ENCODE data around the gene C3AR1. TPM values are rescaled to one million over a fixed set of nuclear protein-coding genes. Genes with fewer than 3 reads are reported as not detected.
A peak's percentile ranks its signal among the peaks of the same experiment; 100 is the strongest.

The C3AR1 gene
- total RNA-seq, 2 experiments from 2014 or later: 5.4 to 5.9 TPM

DNA sequence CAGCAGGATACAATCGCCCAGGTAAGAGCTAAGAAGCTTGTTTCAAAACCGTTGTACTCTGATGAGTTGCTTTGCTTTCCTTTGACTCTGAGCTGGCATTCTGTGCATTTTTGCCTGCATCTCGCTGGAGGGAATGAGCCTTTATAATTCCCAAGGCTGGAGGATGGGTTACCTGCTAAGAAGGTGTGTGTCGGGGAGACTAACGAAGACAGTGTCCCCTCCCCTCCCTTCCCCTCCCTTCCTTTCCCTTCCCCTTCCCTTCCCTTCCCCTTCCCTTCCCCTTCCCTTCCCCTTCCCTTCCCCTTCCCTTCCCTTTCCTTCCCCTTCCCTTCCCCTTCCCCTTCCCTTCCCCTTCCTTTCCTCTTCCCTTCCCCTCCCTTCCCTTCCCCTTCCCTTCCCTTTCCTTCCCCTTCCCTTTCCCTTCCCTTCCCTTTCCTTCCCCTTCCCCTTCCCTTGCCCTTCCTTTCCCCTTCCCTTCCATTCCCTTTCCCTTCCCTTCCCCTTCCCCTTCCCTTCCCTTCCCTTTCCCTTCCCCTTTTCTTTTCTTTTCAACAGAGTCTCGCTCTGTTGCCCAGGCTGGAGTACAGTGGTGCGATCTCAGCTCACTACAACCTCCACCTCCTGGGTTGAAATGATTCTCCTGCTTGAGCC lies 15.4 kb downstream of the C3AR1 start:
- Mint-ChIP-seq H3K27ac (no peak overlapping the region), H3K36me3 (ENCODE audit: low read depth) (peaks cover 62% of the 10 kb centered on the region), H3K4me3 (no peak overlapping the region), H3K4me1 (peaks cover 14% of the 10 kb centered on the region), H3K9me3 (no peaks in the 10 kb centered on the region), H3K27me3 (no peaks in the 10 kb centered on the region)
- CTCF ChIA-PET: interaction anchor here (0.6 to 1.6 kb wide), 3 partner anchors 10 to 374 kb away, joined by 3 to 4 read pairs (median 3); no protein-coding TSS in a partner anchor
- no peak for DNase-seq
- POLR2A ChIA-PET: no interaction called here

DNA sequence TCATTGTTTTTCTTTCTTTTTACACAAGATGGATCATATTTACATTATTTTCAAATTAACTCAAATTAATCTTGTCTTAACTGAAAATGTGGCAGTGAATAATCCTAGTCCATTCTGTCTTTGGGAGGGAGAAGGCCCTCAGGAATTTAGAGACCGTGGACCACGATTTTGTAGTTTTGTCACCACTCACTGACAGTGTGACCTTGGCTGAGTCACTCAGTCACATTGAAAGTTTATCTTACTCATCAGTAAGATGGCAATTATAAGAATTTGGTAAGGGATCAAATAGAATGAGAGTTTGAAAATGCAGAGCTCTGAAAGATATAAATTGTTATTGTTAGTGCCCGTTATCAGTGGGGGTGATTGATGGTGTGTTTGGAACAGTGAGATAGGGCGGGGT lies 17.3 kb downstream of the C3AR1 start:
- Mint-ChIP-seq H3K27me3 (no peaks in the 10 kb centered on the region), H3K4me3 (no peak overlapping the region), H3K27ac (no peak overlapping the region), H3K36me3 (ENCODE audit: low read depth) (peaks cover 62% of the 10 kb centered on the region), H3K4me1 (peaks cover 16% of the 10 kb centered on the region), H3K9me3 (no peaks in the 10 kb centered on the region)
- CTCF ChIA-PET: interaction anchor here (1.1 to 6.2 kb wide), 3 partner anchors 11 to 29 kb away, joined by 3 to 38 read pairs (median 4); no protein-coding TSS in a partner anchor
- POLR2A ChIA-PET: no interaction called here
- no peak for DNase-seq

GRCh38 chr12:8047842-8048241 lies 18.3 kb downstream of the C3AR1 start:
- POLR2A ChIA-PET: no interaction called here

DNA sequence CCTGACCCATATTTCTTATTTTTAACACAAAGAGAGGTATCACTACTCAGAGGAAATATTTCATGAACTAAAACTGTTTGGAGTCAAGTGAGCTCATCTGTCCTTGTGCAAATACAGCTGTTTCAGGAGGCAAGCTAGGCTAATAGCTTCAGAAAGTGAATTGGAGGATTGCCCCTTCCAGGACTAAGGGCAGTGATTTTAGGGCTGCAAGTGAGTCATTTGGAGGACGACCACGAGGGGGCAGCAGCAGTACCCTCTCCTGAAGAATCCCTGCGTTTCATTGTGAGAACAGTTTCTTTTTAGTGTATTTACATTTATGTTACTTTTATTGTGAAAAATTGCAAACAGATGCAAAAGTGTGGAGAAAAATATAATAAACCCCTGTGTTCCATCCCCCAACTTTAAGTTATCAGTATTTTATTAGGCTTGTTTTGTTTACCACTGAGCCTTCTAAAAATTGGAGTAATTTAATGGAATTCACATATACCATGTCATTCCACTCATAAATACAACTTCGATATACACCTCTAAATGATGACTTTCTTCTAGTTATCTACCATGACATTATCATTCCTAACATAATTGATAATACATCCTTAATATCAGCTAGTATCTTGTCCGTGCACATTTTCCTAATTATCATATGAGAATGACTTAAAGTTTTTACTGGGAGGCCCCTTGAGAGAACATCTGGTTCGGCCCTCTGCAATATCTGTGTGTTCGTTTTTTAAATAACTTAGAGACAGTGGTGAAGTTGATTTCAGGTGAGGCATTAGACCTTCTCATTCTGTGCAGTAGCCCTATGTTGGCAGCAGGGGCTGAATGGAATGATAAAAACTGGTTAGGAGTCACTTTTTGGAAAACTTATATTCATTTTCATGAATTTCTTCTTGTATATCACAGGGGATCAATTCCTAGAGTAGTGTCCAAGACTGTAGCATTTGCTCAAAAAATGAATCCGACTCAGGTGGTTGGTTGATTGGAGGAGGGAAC lies 19.9 kb downstream of the C3AR1 start:
- Mint-ChIP-seq H3K4me3 (no peak overlapping the region), H3K36me3 (ENCODE audit: low read depth) (peaks cover 74% of the 10 kb centered on the region), H3K27me3 (no peaks in the 10 kb centered on the region), H3K9me3 (no peaks in the 10 kb centered on the region), H3K27ac (no peak overlapping the region), H3K4me1 (peaks cover 16% of the 10 kb centered on the region)
- ChIA-PET POLR2A (no interaction called here), CTCF (interaction anchor here (0.7 to 6.2 kb wide), 11 partner anchors 9 to 1173 kb away, joined by 3 to 38 read pairs (median 5); partner anchors contain the start of genes C3AR1 and FOXJ2)
- DNase-seq: peak; percentile 84

More at GRCh38 chr12:8047842-8048241, 18.3 kb downstream of the C3AR1 start:
- Mint-ChIP-seq H3K27me3 (no peaks in the 10 kb centered on the region), H3K9me3 (no peaks in the 10 kb centered on the region), H3K27ac (peak overlapping the region; percentile 14), H3K4me3 (no peak overlapping the region), H3K36me3 (ENCODE audit: low read depth) (peaks cover 68% of the 10 kb centered on the region), H3K4me1 (peaks cover 16% of the 10 kb centered on the region)
- DNase-seq: no peak
- CTCF ChIA-PET: interaction anchor here (1.1 to 6.2 kb wide), 3 partner anchors 10 to 30 kb away, joined by 3 to 38 read pairs (median 4); no protein-coding TSS in a partner anchor

DNA sequence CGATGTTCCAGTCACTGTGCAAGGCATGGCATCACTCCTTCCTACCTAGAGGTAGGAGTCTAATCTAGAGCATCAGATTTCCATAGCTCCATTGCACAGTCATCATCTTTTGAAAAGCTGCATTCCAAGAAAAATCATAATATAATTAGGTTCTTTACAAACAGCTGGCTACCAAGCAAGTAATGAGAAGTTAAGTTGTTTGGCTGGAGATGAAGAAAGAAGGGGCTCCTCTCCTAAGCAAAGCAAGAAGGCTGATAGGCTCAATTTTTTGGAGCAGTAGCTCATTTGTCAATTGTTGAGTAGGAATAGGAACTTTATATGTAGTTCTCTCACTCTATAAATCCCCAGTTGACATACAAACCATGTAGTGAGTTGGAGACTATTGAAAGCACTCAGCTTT lies 25.4 kb downstream of the C3AR1 start:
- no peaks in the 10 kb centered on the region for H3K9me3 Mint-ChIP-seq
- H3K27me3 Mint-ChIP-seq: no peaks in the 10 kb centered on the region
- no peak overlapping the region for H3K4me3 Mint-ChIP-seq
- ChIA-PET CTCF (interaction anchor here (0.6 to 1.5 kb wide), 5 partner anchors 10 to 73 kb away, joined by 3 to 8 read pairs (median 3); no protein-coding TSS in a partner anchor), POLR2A (no interaction called here)
- no peak overlapping the region for H3K27ac Mint-ChIP-seq
- DNase-seq: no peak
- H3K36me3 Mint-ChIP-seq (ENCODE audit: low read depth): peaks cover 52% of the 10 kb centered on the region
- H3K4me1 Mint-ChIP-seq: peaks cover 38% of the 10 kb centered on the region

DNA sequence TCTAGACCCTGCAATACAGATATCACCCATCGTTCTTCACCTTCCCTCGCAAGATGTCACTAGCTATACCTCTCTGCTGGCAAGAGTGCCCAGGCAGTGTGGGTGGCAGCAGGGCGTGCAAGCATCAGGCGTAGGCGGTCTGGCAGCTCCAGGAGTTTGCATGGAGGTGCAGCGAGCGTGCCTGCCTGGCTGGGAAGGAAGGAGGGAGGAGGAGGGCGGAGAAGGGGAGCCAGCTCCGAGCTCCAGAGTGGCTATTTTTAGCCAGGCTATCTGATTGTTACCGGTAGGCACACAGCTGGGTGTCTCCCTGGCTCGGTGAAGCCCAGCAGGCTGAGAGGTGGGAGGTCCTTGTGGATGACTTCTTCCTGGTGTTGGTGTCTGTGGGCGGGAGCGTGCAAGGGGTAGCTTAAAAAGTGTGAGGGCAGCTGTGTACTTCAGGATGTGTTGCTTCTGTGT lies 27.5 kb downstream of the C3AR1 start:
- ChIA-PET CTCF (interaction anchor here (0.9 to 1.8 kb wide), 7 partner anchors 10 to 105 kb away, joined by 3 to 7 read pairs (median 4); no protein-coding TSS in a partner anchor), POLR2A (no interaction called here)
- H3K36me3 Mint-ChIP-seq (ENCODE audit: low read depth): peaks cover 46% of the 10 kb centered on the region
- H3K9me3 Mint-ChIP-seq: no peaks in the 10 kb centered on the region
- H3K4me3 Mint-ChIP-seq: peak overlapping the region; percentile 57
- DNase-seq: peak; percentile 49
- no peaks in the 10 kb centered on the region for H3K27me3 Mint-ChIP-seq
- H3K4me1 Mint-ChIP-seq: peaks cover 57% of the 10 kb centered on the region
- H3K27ac Mint-ChIP-seq: peak overlapping the region; percentile 58

DNA sequence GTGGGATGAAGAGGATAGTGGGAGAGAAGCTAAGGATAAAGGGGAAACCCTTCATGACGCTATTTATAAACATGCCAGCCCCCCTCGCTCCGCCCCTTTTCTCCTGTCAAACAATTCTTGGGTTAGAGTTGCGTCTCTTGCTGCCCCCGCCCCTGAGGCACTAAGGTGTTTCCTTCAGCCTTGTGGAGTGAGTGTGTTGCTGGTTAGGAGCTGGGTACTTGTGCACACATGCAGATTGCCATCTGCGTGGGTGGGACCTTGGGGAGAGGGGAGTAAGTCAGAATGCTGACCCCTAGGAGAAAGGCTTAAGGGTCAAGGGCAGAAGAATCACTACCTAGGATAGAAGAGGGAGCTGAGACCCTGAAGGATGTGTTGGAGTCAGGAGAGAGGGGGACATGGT lies 28.2 kb downstream of the C3AR1 start:
- H3K27me3 Mint-ChIP-seq: no peaks in the 10 kb centered on the region
- peaks cover 62% of the 10 kb centered on the region for H3K4me1 Mint-ChIP-seq
- DNase-seq: no peak
- CTCF ChIA-PET: interaction anchor here (0.9 to 2.1 kb wide), 8 partner anchors 11 to 105 kb away, joined by 3 to 7 read pairs (median 4); no protein-coding TSS in a partner anchor
- peak overlapping the region; percentile 57 for H3K4me3 Mint-ChIP-seq
- POLR2A ChIA-PET: no interaction called here
- H3K36me3 Mint-ChIP-seq (ENCODE audit: low read depth): peaks cover 42% of the 10 kb centered on the region
- peak overlapping the region; percentile 63 for H3K27ac Mint-ChIP-seq
- no peaks in the 10 kb centered on the region for H3K9me3 Mint-ChIP-seq

GRCh38 chr12:8037046-8037663 lies 29.0 kb downstream of the C3AR1 start:
- H3K9me3 Mint-ChIP-seq: no peaks in the 10 kb centered on the region
- peak; percentile 29 for DNase-seq
- ChIA-PET POLR2A (no interaction called here), CTCF (interaction anchor here (0.5 to 2.1 kb wide), 5 partner anchors 9 to 189 kb away, joined by 3 to 7 read pairs (median 4); no protein-coding TSS in a partner anchor)
- H3K27ac Mint-ChIP-seq: peak overlapping the region; percentile 83
- peak overlapping the region; percentile 52 for H3K4me3 Mint-ChIP-seq
- H3K36me3 Mint-ChIP-seq (ENCODE audit: low read depth): peaks cover 37% of the 10 kb centered on the region
- no peaks in the 10 kb centered on the region for H3K27me3 Mint-ChIP-seq
- H3K4me1 Mint-ChIP-seq: peaks cover 62% of the 10 kb centered on the region

- no peak for DNase-seq
- peaks cover 67% of the 10 kb centered on the region for H3K4me1 Mint-ChIP-seq
- ChIA-PET POLR2A (no interaction called here), CTCF (interaction anchor here (0.7 to 5.6 kb wide), 4 partner anchors 9 to 42 kb away, joined by 3 to 29 read pairs (median 4); no protein-coding TSS in a partner anchor)
- no peaks in the 10 kb centered on the region for H3K9me3 Mint-ChIP-seq
- peaks cover 30% of the 10 kb centered on the region for H3K36me3 Mint-ChIP-seq (ENCODE audit: low read depth)
- no peaks in the 10 kb centered on the region for H3K27me3 Mint-ChIP-seq
- H3K27ac Mint-ChIP-seq: peak overlapping the region; percentile 47
- H3K4me3 Mint-ChIP-seq: no peak overlapping the region
Measured at GRCh38 chr12:8036346-8036745, 29.8 kb downstream of the C3AR1 start.

- Mint-ChIP-seq H3K4me3 (no peak overlapping the region), H3K27me3 (no peaks in the 10 kb centered on the region), H3K36me3 (ENCODE audit: low read depth) (peaks cover 25% of the 10 kb centered on the region), H3K9me3 (no peaks in the 10 kb centered on the region), H3K4me1 (peaks cover 68% of the 10 kb centered on the region), H3K27ac (no peak overlapping the region)
- DNase-seq: no peak
- POLR2A ChIA-PET: no interaction called here
- CTCF ChIA-PET: interaction anchor here (0.7 to 5.6 kb wide), 3 partner anchors 9 to 43 kb away, joined by 3 to 29 read pairs (median 5); no protein-coding TSS in a partner anchor
Measured at GRCh38 chr12:8035440-8036010, 30.6 kb downstream of the C3AR1 start.

DNA sequence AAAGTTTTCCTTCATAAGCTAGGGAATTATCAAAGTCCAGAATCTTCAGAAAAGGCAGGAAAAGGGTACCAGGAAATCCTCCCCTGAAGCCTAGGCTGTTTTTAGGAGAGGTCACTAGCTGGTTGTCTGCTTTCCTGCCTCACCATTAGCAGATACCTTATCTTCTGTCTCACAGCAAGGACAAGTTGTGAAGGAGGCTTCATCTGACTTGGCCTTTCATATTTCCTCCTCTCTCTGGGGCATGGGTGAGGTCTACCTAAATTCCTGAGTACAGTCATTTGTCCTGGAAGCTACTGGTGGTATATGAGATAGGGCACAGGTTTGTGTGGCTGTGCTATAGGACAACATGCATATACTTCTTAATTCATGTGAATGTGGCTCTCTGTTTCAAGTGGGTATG lies 31.4 kb downstream of the C3AR1 start:
- ChIA-PET POLR2A (no interaction called here), CTCF (interaction anchor here (0.9 to 5.6 kb wide), 6 partner anchors 10 to 102 kb away, joined by 3 to 29 read pairs (median 3); partner anchors contain the start of gene C3AR1)
- H3K27ac Mint-ChIP-seq: no peak overlapping the region
- H3K4me3 Mint-ChIP-seq: peak overlapping the region; percentile 85
- no peaks in the 10 kb centered on the region for H3K9me3 Mint-ChIP-seq
- peaks cover 19% of the 10 kb centered on the region for H3K36me3 Mint-ChIP-seq (ENCODE audit: low read depth)
- no peak for DNase-seq
- no peaks in the 10 kb centered on the region for H3K27me3 Mint-ChIP-seq
- peaks cover 68% of the 10 kb centered on the region for H3K4me1 Mint-ChIP-seq

Data from activated CD4-positive, alpha-beta T cell treated with anti-CD3 and anti-CD28 coated beads, Interleukin-2, amount 10 ng/mL, durations not matched to agents 7 days and 5 days (primary cell).